K562 (cell line): Measurements from ENCODE around the gene SCYL3. TPM values are rescaled to one million over a fixed set of nuclear protein-coding genes. Genes with fewer than 3 reads are reported as not detected.
A peak's percentile ranks its signal among the peaks of the same experiment; 100 is the strongest.

Experiments used
- ATAC-seq: fragments of 200-7000 bp; cut with Tn5 transposase; 3 replicates; pipeline ENCODE4 v1.9.1; 2020; ENCODE audit warnings: moderate library complexity
- BruUV-seq: library from RNA; stranded (reverse); fragments of 400-500 nt; replicated peaks from 2 replicates; lab custom pipeline; 2021; lab: Mats Ljungman, UMichigan
- CTCF ChIA-PET: fragments of 300-600 bp; formaldehyde crosslinking; extraction: SDS; loops from one replicate; lab custom pipeline; 2021; ENCODE audit warnings: low intra/inter-chr PET ratio; lab: Yijun Ruan, JAX
- POLR2A ChIA-PET: fragments of 300-600, 350-650 bp; sonication (Branson Sonifier 250); formaldehyde crosslinking; extraction: SDS; loops from one replicate; lab custom pipeline; 2021; ENCODE audit warnings: antibody characterized with exemption, inconsistent platforms; lab: Yijun Ruan, JAX
- DNase-seq, 4 experiments: peaks; one replicate each; pipeline versions ENCODE4 v3.0.0 to v3.0.0-alpha.2; 2011 to 2018; ENCODE audit warnings: low spot score in 3 of 4, mixed read lengths in 3 of 4; ENCODE audit errors: extremely low read depth in 1 of 4
- FAIRE-seq: peaks from 2 replicates; lab custom pipeline; 2011; peaks lifted over from hg19 to GRCh38; lab: Jason Lieb, UNC
- H2AFZ ChIP-seq: 2 replicates; pipeline ENCODE4 v1.6.0; 2011; ENCODE audit warnings: low read depth, low read length, control low read depth, inconsistent platforms
- H3K27ac ChIP-seq: fragments of 200-600 bp; 3 replicates; pipeline ENCODE4 v1.8.0; 2011; ENCODE audit warnings: low read depth, mild to moderate bottlenecking, control low read depth, inconsistent platforms, low read length, moderate library complexity, mixed read lengths; ENCODE audit errors: extremely low read depth
- H3K27me3 ChIP-seq, 2 experiments: fragments of 300-600 bp in 1 of 2; 2 replicates in 1 of 2; 3 replicates in 1 of 2; pipeline versions ENCODE4 v1.6.0 to v1.8.0; 2011; ENCODE audit warnings: inconsistent platforms in 2 of 2, low read length in 2 of 2, mild to moderate bottlenecking in 1 of 2, mixed read lengths in 1 of 2, moderate library complexity in 1 of 2; ENCODE audit not compliant: control insufficient read depth in 2 of 2, insufficient read depth in 2 of 2
- H3K36me3 ChIP-seq: fragments of 300-600 bp; 3 replicates; pipeline ENCODE4 v1.8.0; 2011; ENCODE audit warnings: mild to moderate bottlenecking, low read length, inconsistent platforms; ENCODE audit not compliant: control insufficient read depth, insufficient read depth
- H3K4me1 ChIP-seq, 2 experiments: fragments of 200-600 bp in 1 of 2; replicated peaks in 1 of 2; 2 replicates in 1 of 2; 3 replicates in 1 of 2; pipeline versions ENCODE4 v1.5.1 to v1.8.0; 2011; ENCODE audit warnings: inconsistent platforms in 2 of 2, low read length in 2 of 2, mild to moderate bottlenecking in 1 of 2, mixed read lengths in 1 of 2, moderate library complexity in 1 of 2; ENCODE audit not compliant: control insufficient read depth in 2 of 2, insufficient read depth in 2 of 2
- H3K4me2 ChIP-seq: 2 replicates; pipeline ENCODE4 v1.6.1; 2011; ENCODE audit warnings: low read length, control low read depth, inconsistent platforms, mixed read lengths; ENCODE audit not compliant: insufficient read depth
- H3K4me3 ChIP-seq: fragments of 200-600 bp; sonication (generic), shearing (Covaris generic); 2 replicates; pipeline ENCODE4 v1.5.1; 2016; ENCODE audit warnings: control low read depth, inconsistent platforms
- H3K79me2 ChIP-seq: fragments of 200-600 bp; 3 replicates; pipeline ENCODE4 v1.8.0; 2011; ENCODE audit warnings: low read length, inconsistent platforms; ENCODE audit not compliant: control insufficient read depth, insufficient read depth
- H3K9ac ChIP-seq, 2 experiments: 2 replicates each; pipeline versions ENCODE4 v1.6.0 to v1.6.1; 2011; ENCODE audit warnings: low read depth in 2 of 2, low read length in 2 of 2, control low read depth in 1 of 2, inconsistent platforms in 1 of 2, mild to moderate bottlenecking in 1 of 2, mixed read lengths in 1 of 2; ENCODE audit not compliant: insufficient read depth in 1 of 2
- H3K9me1 ChIP-seq: one replicate; pipeline ENCODE4 v1.6.0; 2011; ENCODE audit warnings: inconsistent platforms, mild to moderate bottlenecking, low read length, moderate library complexity; ENCODE audit not compliant: control insufficient read depth, insufficient read depth
- H3K9me3 ChIP-seq: replicated peaks from 2 replicates; pipeline ENCODE4 v1.5.1; 2011; ENCODE audit warnings: low read depth, low read length, inconsistent platforms; ENCODE audit not compliant: control insufficient read depth, insufficient read depth
- H4K20me1 ChIP-seq: replicated peaks from 2 replicates; pipeline ENCODE4 v1.6.1; 2011; ENCODE audit warnings: low read length, inconsistent platforms, mixed read lengths; ENCODE audit not compliant: control insufficient read depth, insufficient read depth
- DPF2 ChIP-seq: fragments of 450-650 bp; IDR thresholded peaks from 2 replicates; pipeline ENCODE4 v1.6.1; 2016
- ELF2 ChIP-seq: fragments of 250-450 bp; sonication (Bioruptor Pico); IDR thresholded peaks from 2 replicates; pipeline ENCODE4 v1.5.0; 2021; ENCODE audit warnings: mild to moderate bottlenecking
- MYC ChIP-seq, 2 experiments: fragments of 250-450 bp in 1 of 2; sonication (Bioruptor Pico) in 1 of 2; IDR thresholded peaks; 2 replicates each; pipeline versions ENCODE4 v1.5.1 to v1.6.1; 2012 to 2021; ENCODE audit warnings: low read depth in 2 of 2, borderline replicate concordance in 1 of 2, improper control_type of control experiment in 1 of 2, low read length in 1 of 2, mild to moderate bottlenecking in 1 of 2, moderate library complexity in 1 of 2
- SMARCC2 ChIP-seq: fragments of 450-650 bp; IDR thresholded peaks from 2 replicates; pipeline ENCODE4 v1.6.1; 2017; ENCODE audit warnings: antibody characterized with exemption, moderate library complexity, mild to moderate bottlenecking, low read depth
- ZNF134 ChIP-seq: fragments of 250-450 bp; sonication (Bioruptor Pico); conservative IDR thresholded peaks from 2 replicates; pipeline ENCODE4 v1.4.0; 2020
- whole genome bisulfite sequencing: fragments of 100-300 bp; shearing (Covaris generic); methylation state at CpG from one replicate; pipeline ENCODE4 v1.1.6; 2016; ENCODE audit warnings: low coverage, mixed read lengths; ENCODE audit not compliant: insufficient coverage; ENCODE audit errors: missing lambda C conversion rate; 5-methylcytosine and 5-hydroxymethylcytosine counted together
- in situ Hi-C: fragments of 300-500 bp; cut with MboI; formaldehyde crosslinking; loops from 4 replicates; pipeline ENCODE4 v1.15.0; 2018; ENCODE audit warnings: inconsistent platforms, mixed read lengths
- intact Hi-C: fragments of 100-400 bp; cut with micrococcal nuclease; formaldehyde crosslinking; loops from 2 replicates; pipeline ENCODE4 v1.14.2; 2022
- polyA plus RNA-seq, 8 experiments: library from polyadenylated mRNA; depleted of rRNA in 4 of 8; stranded (reverse) in 5 of 8; unstranded in 3 of 8; fragments of >200 nt; fragmentation: Nextera tagmentation in 2 of 8; fragmentation: Illumina TruSeq in 1 of 8; extraction: Ambion mirVana in 2 of 8; extraction: Trizol in 1 of 8; gene quantifications; 2 replicates each; pipeline versions ENCODE4 v1.2.1 to v1.2.3, GENCODE V29; 2011 to 2014; ENCODE audit warnings: inconsistent platforms in 1 of 8, missing spikeins in 1 of 8
- total RNA-seq, 7 experiments: library from RNA; depleted of rRNA in 6 of 7; stranded (reverse); fragments of >200 nt in 6 of 7; fragmentation: Illumina TruSeq in 2 of 7; extraction: Trizol in 2 of 7; gene quantifications; 2 replicates each; pipeline versions ENCODE4 v1.2.1 to v1.2.3, GENCODE V29; 2011 to 2021; ENCODE audit warnings: low replicate concordance in 1 of 7
- TF ChIP-seq, protein P1 (sequence below): sonication (generic); formaldehyde crosslinking; IDR thresholded peaks from 2 replicates; pipeline ENCODE4 v1.9.0; 2022; ENCODE audit warnings: mild to moderate bottlenecking, missing genetic modification reagents
- TF ChIP-seq, protein P2 (sequence below): IDR thresholded peaks from 2 replicates; pipeline ENCODE4 v1.6.1; 2012; ENCODE audit warnings: low read depth, low read length, improper control_type of control experiment, borderline replicate concordance
- TF ChIP-seq, protein P3 (sequence below): IDR thresholded peaks from 2 replicates; pipeline ENCODE4 v1.6.1; 2011; ENCODE audit not compliant: insufficient read length; ENCODE audit errors: extremely low read depth
- TF ChIP-seq, protein P4 (sequence below): fragments of 450-650 bp; formaldehyde crosslinking; IDR thresholded peaks from 2 replicates; pipeline ENCODE4 v1.4.0; 2020; ENCODE audit warnings: mild to moderate bottlenecking, moderate library complexity

SCYL3 gene
- total and polyA plus RNA-seq, 9 of the 15 experiments (the other 6 are each of a cell fraction or from before 2014, with no cell fraction given): 3.6 to 11.4 (median 7.1) TPM

DNA sequence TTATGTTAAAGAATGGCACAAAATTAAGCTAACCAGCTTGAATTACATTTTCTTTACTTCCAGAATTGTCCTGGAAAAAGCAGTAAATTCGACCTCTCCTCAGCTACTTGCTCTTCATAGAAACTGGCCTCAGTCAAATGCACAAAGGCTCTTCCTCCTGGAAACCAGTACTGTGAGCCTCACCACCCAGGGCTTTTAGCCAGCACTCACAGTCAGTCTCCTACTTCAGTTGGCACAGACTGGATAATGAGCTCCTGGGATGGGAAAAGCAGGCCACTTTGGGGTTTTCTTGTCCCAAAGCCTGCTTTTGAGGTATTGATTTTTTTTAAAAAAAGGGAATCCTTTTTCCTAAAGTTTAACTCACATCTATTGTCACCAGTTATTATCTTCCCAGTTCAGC lies 40.4 kb downstream of the SCYL3 start:
- CTCF ChIA-PET: no interaction called here
- Histone ChIP-seq H4K20me1 (no peaks in the 10 kb centered on the region), H3K36me3 (peaks cover 86% of the 10 kb centered on the region), H3K4me1 (no peaks in the 10 kb centered on the region), H3K9me1 (no peaks in the 10 kb centered on the region), H3K4me3 (no peak overlapping the region), H3K4me2 (no peak overlapping the region), H3K9me3 (no peaks in the 10 kb centered on the region), H2AFZ (no peak overlapping the region), H3K27me3 (no peaks in the 10 kb centered on the region), H3K27ac (no peak overlapping the region), H3K79me2 (no peaks in the 10 kb centered on the region), H3K9ac (no peak overlapping the region)
- POLR2A ChIA-PET: interaction anchor here (1.1 to 1.9 kb wide), 3 partner anchors 8 to 39 kb away, joined by 3 to 6 read pairs (median 5); no protein-coding TSS in a partner anchor
- ATAC-seq (no peak), DNase-seq (no peak), FAIRE-seq (no peak)
- in situ Hi-C loops: no loop called here
- 42% methylated on average over 1 of the region's 1 CpG for WGBS
- no TSS peak for BruUV-seq
- TF ChIP-seq ELF2 (CRISPR knock-in tag): no peak
- TF ChIP-seq, protein P1, sequence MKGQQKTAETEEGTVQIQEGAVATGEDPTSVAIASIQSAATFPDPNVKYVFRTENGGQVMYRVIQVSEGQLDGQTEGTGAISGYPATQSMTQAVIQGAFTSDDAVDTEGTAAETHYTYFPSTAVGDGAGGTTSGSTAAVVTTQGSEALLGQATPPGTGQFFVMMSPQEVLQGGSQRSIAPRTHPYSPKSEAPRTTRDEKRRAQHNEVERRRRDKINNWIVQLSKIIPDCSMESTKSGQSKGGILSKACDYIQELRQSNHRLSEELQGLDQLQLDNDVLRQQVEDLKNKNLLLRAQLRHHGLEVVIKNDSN (CRISPR knock-in tag): no peak
- intact Hi-C loops: no loop called here

DNA sequence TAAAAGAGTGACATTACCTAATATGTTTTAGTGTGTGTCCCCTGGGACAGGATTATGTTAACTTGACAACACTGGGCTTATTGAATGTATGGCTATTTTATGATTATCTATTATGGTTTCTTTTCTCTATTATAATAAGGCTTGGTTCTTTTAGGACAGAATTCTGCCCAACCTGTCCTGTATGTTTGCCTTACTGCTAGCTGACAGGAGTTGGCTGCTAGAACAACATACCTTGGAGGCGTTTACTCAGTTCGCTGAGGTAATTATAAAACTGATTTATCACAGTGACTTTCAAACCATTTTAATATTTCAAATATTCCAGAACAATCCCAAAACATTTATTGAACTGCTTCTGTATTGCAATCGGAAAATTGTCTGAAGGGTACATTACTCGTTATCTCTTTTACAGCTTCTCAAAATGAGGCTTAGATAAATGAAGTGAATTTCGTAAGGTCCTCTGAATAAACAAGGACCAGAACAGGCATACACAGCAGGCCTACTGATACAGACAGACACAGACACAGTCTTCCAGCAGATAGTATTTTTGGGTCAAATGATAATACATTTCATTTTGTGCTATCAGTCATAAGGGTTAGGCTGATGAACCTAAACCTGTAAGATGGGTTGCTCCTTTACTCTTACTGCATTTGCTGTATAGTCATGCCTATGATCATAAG lies 44.2 kb downstream of the SCYL3 start:
- H3K9ac ChIP-seq: no peak overlapping the region
- FAIRE-seq (peak; percentile 6), ATAC-seq (no peak), DNase-seq (no peak)
- intact Hi-C loops (no loop called here), in situ Hi-C loops (no loop called here)
- no peaks in the 10 kb centered on the region for H3K4me1 ChIP-seq
- H2AFZ ChIP-seq: no peak overlapping the region
- ChIA-PET POLR2A (interaction anchor here (1.1 kb wide), 1 partner anchor 20 kb away, joined by 4 read pairs; no protein-coding TSS in a partner anchor), CTCF (no interaction called here)
- H3K27ac ChIP-seq: no peak overlapping the region
- WGBS: 70% methylated on average over 5 of the region's 5 CpGs
- peaks cover 86% of the 10 kb centered on the region for H3K36me3 ChIP-seq
- H3K79me2 ChIP-seq: no peaks in the 10 kb centered on the region
- H3K9me3 ChIP-seq: no peaks in the 10 kb centered on the region
- BruUV-seq: no TSS peak
- H4K20me1 ChIP-seq: no peaks in the 10 kb centered on the region
- H3K27me3 ChIP-seq: no peaks in the 10 kb centered on the region
- H3K9me1 ChIP-seq: no peaks in the 10 kb centered on the region
- no peak overlapping the region for H3K4me2 ChIP-seq
- H3K4me3 ChIP-seq: no peak overlapping the region
- TF ChIP-seq, protein P2, sequence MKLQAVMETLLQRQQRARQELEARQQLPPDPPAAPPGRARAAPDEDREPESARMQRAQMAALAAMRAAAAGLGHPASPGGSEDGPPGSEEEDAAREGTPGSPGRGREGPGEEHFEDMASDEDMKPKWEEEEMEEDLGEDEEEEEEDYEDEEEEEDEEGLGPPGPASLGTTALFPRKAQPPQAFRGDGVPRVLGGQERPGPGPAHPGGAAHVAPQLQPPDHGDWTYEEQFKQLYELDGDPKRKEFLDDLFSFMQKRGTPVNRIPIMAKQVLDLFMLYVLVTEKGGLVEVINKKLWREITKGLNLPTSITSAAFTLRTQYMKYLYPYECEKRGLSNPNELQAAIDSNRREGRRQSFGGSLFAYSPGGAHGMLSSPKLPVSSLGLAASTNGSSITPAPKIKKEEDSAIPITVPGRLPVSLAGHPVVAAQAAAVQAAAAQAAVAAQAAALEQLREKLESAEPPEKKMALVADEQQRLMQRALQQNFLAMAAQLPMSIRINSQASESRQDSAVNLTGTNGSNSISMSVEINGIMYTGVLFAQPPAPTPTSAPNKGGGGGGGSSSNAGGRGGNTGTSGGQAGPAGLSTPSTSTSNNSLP: no peak
- no peak for TF ChIP-seq SMARCC2
- TF ChIP-seq MYC (IDR thresholded peaks at IDR 0.05; ENCODE audit: low read depth, low read length): no peak
- no peak for TF ChIP-seq MYC (CRISPR knock-in tag; IDR thresholded peaks at IDR 0.05; ENCODE audit: borderline replicate concordance, low read depth)
- TF ChIP-seq, protein P3, sequence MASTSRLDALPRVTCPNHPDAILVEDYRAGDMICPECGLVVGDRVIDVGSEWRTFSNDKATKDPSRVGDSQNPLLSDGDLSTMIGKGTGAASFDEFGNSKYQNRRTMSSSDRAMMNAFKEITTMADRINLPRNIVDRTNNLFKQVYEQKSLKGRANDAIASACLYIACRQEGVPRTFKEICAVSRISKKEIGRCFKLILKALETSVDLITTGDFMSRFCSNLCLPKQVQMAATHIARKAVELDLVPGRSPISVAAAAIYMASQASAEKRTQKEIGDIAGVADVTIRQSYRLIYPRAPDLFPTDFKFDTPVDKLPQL: no peak
- no peak for TF ChIP-seq ZNF134 (CRISPR knock-in tag)
- TF ChIP-seq, protein P4, sequence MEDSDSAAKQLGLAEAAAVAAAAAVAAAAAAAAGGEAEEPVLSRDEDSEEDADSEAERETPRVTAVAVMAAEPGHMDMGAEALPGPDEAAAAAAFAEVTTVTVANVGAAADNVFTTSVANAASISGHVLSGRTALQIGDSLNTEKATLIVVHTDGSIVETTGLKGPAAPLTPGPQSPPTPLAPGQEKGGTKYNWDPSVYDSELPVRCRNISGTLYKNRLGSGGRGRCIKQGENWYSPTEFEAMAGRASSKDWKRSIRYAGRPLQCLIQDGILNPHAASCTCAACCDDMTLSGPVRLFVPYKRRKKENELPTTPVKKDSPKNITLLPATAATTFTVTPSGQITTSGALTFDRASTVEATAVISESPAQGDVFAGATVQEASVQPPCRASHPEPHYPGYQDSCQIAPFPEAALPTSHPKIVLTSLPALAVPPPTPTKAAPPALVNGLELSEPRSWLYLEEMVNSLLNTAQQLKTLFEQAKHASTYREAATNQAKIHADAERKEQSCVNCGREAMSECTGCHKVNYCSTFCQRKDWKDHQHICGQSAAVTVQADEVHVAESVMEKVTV (CRISPR knock-in tag): no peak
- no peak for TF ChIP-seq DPF2
